ENCODE results near the gene IL12RB2.

IL12RB2 gene

GRCh38 chr1:67307251-67308060, at the start of gene IL12RB2:
TSS of gene IL12RB2 (plus strand) at chr1:67307873. CDS start at chr1:67320369, 12,496 bp downstream.
- no peak within 1 kb of the TSS; the same call in 1 of the 2 replicates for H3K4me3 ChIP-seq (ENCODE audit: control insufficient read depth, low read depth, low read length)
- DNase-seq (ENCODE audit: low read depth): no peak
- TF ChIP-seq CTCF (IDR thresholded peaks at IDR 0.05; ENCODE audit: control insufficient read depth, insufficient read depth, low read depth, low read length, missing control alignments): no peak

- TF ChIP-seq CTCF (IDR thresholded peaks at IDR 0.05; ENCODE audit: control insufficient read depth, insufficient read depth, low read depth, low read length, missing control alignments): no peak
- H3K4me3 ChIP-seq (ENCODE audit: control insufficient read depth, low read depth, low read length): no peak overlapping the region
- no peak for DNase-seq (ENCODE audit: low read depth)
Observed at GRCh38 chr1:67261680-67262079, 46.0 kb upstream of the IL12RB2 start.

- TF ChIP-seq CTCF (IDR thresholded peaks at IDR 0.05; ENCODE audit: control insufficient read depth, insufficient read depth, low read depth, low read length, missing control alignments): no peak
- H3K4me3 ChIP-seq (ENCODE audit: control insufficient read depth, low read depth, low read length): no peak overlapping the region
- no peak for DNase-seq (ENCODE audit: low read depth)
Observed at GRCh38 chr1:67262735-67263134, 44.9 kb upstream of the IL12RB2 start.

GRCh38 chr1:67264152-67264551, 43.5 kb upstream of the IL12RB2 start:
- DNase-seq (ENCODE audit: low read depth): no peak
- TF ChIP-seq CTCF (IDR thresholded peaks at IDR 0.05; ENCODE audit: control insufficient read depth, insufficient read depth, low read depth, low read length, missing control alignments): no peak
- H3K4me3 ChIP-seq (ENCODE audit: control insufficient read depth, low read depth, low read length): no peak overlapping the region

GRCh38 chr1:67264899-67265298, 42.8 kb upstream of the IL12RB2 start:
- H3K4me3 ChIP-seq (ENCODE audit: control insufficient read depth, low read depth, low read length): no peak overlapping the region
- TF ChIP-seq CTCF (IDR thresholded peaks at IDR 0.05; ENCODE audit: control insufficient read depth, insufficient read depth, low read depth, low read length, missing control alignments): no peak
- no peak for DNase-seq (ENCODE audit: low read depth)

GRCh38 chr1:67269061-67269460, 38.6 kb upstream of the IL12RB2 start:
- no peak for DNase-seq (ENCODE audit: low read depth)
- TF ChIP-seq CTCF (IDR thresholded peaks at IDR 0.05; ENCODE audit: control insufficient read depth, insufficient read depth, low read depth, low read length, missing control alignments): no peak
- H3K4me3 ChIP-seq (ENCODE audit: control insufficient read depth, low read depth, low read length): no peak overlapping the region
